GM19438 (cell line): Measurements from ENCODE around the gene GINS2.

Experiments used
- ATAC-seq: cut with Tn5 transposase; IDR thresholded peaks from one replicate; pipeline ENCODE4 v1.9.1; 2021; ENCODE audit warnings: low read depth; ENCODE audit not compliant: unreplicated experiment

GINS2 gene

DNA sequence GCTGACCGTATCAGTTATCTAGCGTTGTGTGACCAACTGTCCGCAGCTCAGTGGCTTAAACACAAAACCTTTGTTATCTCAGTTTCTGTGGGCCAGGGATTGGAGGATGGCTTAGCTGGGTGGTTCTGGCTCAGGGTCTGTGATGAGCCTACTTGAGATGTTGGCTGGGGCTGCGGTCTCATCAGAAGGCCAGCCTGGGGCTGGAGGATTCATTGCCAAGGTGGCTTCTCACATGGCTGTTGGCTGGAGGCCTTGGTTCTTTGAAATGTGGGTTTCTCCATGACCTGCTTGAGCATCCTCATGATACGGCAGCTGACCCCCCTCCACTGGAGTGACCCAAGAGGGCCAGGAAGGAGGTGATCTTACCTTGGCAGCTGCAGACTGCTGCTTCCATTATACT lies 58.9 kb downstream of the GINS2 start:
- no peak for ATAC-seq

DNA sequence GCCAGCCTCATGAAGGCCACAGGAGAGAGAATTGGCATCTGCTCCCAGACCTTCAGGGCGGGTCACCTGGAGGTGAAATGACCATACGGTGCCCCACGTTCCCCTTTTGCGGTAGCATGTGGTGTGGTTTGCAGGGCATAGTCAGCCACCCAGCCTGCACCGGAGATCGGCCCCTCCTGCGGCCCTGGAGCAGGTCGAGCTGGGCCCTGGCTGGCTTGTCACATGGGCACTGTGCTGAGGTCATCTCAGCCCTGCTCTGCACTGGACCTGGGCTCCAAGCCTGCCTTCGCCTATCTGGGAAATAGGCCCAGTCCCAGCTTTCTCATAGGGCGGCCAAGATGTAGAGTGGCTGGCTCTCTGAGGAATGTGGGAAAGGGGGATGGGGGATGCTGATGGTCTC lies 59.4 kb downstream of the GINS2 start:
- no peak for ATAC-seq

- ATAC-seq = no peak
These were observed 60.1 kb downstream of the GINS2 start for GRCh38 chr16:85628645-85629044.

GRCh38 chr16:85628265-85628556 lies 60.5 kb downstream of the GINS2 start:
- ATAC-seq = no peak

- ATAC-seq = no peak
These were observed 61.1 kb downstream of the GINS2 start for GRCh38 chr16:85627526-85628264.

DNA sequence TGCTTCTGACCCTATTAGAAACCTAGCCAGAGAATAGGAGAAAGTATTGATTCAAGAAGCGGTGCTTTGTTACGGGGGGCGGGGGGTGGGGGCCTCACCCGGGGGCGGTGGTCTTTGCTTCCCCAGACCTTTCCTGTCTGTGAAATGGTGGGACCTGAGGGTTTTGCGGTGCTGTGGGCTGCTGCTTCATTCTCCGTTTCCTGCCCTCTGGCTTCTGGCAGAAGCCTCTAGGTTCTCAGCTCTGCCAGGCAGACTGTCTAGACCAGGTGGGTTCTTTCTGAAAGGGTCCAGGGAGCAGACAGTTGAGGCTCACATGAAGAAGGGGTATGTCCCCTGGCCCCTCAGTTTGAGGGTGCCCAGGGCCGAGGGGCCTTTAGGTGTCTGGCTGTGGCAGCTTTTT lies 61.7 kb downstream of the GINS2 start:
- ATAC-seq = no peak
